PC-9 (cell line): Measurements from ENCODE around the gene CHM. TPM values are rescaled to one million over a fixed set of nuclear protein-coding genes. Genes with fewer than 3 reads are reported as not detected.

ENCODE experiments used
- BruUV-seq: library from RNA; stranded (reverse); fragments of 400-500 nt; replicated peaks from 2 replicates; lab custom pipeline; 2021; lab: Mats Ljungman, UMichigan
- CTCF ChIA-PET: fragments of 300-600 bp; sonication (Branson Sonifier 250); formaldehyde crosslinking; loops from one replicate; lab custom pipeline; 2022; ENCODE audit warnings: antibody characterized with exemption; lab: Charles Lee
- POLR2A ChIA-PET: fragments of 300-600 bp; sonication (Branson Sonifier 250); formaldehyde crosslinking; loops from one replicate; lab custom pipeline; 2022; ENCODE audit warnings: antibody characterized with exemption; ENCODE audit not compliant: unreplicated experiment; lab: Charles Lee
- DNase-seq, 2 experiments: peaks; one replicate each; pipeline versions ENCODE4 v3.0.0 to v3.0.0-alpha.2; 2015 to 2022; ENCODE audit warnings: mixed read lengths in 1 of 2
- H2AFZ ChIP-seq: fragments of 200-600 bp; sonication (generic); 2 replicates; pipeline ENCODE4 v1.8.1; 2017; ENCODE audit warnings: antibody characterized with exemption
- H3F3A ChIP-seq: fragments of 200-600 bp; sonication (generic); 2 replicates; pipeline ENCODE4 v1.8.1; 2017; ENCODE audit warnings: antibody characterized with exemption, mild to moderate bottlenecking, low read depth; ENCODE audit not compliant: insufficient read depth
- H3K27ac ChIP-seq: fragments of 200-600 bp; sonication (generic); 2 replicates; pipeline ENCODE4 v1.6.1; 2016; ENCODE audit warnings: mixed run types
- H3K27me3 ChIP-seq: fragments of 200-600 bp; sonication (generic); 2 replicates; pipeline ENCODE4 v1.6.1; 2016; ENCODE audit warnings: low read depth, mixed run types; ENCODE audit not compliant: insufficient read depth
- H3K36me3 ChIP-seq: fragments of 200-600 bp; sonication (generic); 2 replicates; pipeline ENCODE4 v1.6.1; 2016; ENCODE audit warnings: low read depth, mixed run types
- H3K4me1 ChIP-seq: fragments of 200-600 bp; sonication (generic); replicated peaks from 2 replicates; pipeline ENCODE4 v1.6.1; 2016; ENCODE audit warnings: mixed run types; ENCODE audit not compliant: insufficient read depth
- H3K4me2 ChIP-seq: fragments of 200-600 bp; sonication (generic); 2 replicates; pipeline ENCODE4 v1.6.1; 2017; ENCODE audit warnings: mixed run types
- H3K4me3 ChIP-seq: fragments of 200-600 bp; sonication (generic); 2 replicates; pipeline ENCODE4 v1.6.1; 2016; ENCODE audit warnings: mixed run types
- H3K79me2 ChIP-seq: fragments of 200-600 bp; sonication (generic); 2 replicates; pipeline ENCODE4 v1.6.1; 2017; ENCODE audit warnings: low read depth, mixed run types
- H3K9me2 ChIP-seq: fragments of 200-600 bp; sonication (generic); 2 replicates; pipeline ENCODE4 v1.8.1; 2017; ENCODE audit warnings: mild to moderate bottlenecking; ENCODE audit not compliant: insufficient read depth
- H3K9me3 ChIP-seq: fragments of 200-600 bp; sonication (generic); 2 replicates; pipeline ENCODE4 v1.8.1; 2016; ENCODE audit warnings: low read depth; ENCODE audit not compliant: insufficient read depth
- H4K20me1 ChIP-seq: fragments of 200-600 bp; sonication (generic); 2 replicates; pipeline ENCODE4 v1.8.1; 2017; ENCODE audit not compliant: insufficient read depth
- CTCF ChIP-seq: fragments of 200-600 bp; sonication (generic); conservative IDR thresholded peaks from 2 replicates; pipeline ENCODE4 v1.6.1; 2017; ENCODE audit warnings: mixed run types, antibody characterized with exemption, mild to moderate bottlenecking, moderate library complexity
- EZH2 ChIP-seq: fragments of 200-600 bp; sonication (generic); IDR thresholded peaks from 2 replicates; pipeline ENCODE4 v1.8.0; 2017; ENCODE audit warnings: antibody characterized with exemption, low read depth
- intact Hi-C: fragments of 100-400 bp; cut with micrococcal nuclease; formaldehyde crosslinking; loops from one replicate; pipeline ENCODE4 v1.10.0; 2022; ENCODE audit not compliant: unreplicated experiment
- total RNA-seq: library from RNA; stranded (reverse); gene quantifications from 2 replicates; pipeline ENCODE4 v1.2.3, GENCODE V29; 2021

Gene CHM
- total RNA-seq, 1 experiment from 2014 or later = 15.8 TPM

DNA sequence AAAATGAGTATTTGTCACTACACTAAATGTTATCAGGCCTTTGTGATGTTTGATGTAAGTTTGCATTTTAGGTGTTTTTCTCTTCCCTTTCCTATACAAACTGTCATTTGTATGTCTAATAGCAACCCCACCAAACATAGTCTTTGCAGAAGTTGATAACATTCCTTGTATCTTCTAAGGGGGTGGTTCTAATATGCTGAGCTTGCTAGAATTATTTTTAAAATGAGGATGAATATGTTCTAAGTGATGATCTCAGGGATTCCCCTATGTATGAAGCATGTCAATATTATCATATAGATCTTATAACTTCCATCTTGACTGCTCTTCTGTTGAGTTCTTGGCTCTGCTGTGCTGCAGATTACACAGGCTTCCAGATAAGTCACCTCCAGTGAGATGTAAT lies 3.1 kb downstream of the CHM start:
- intact Hi-C loops = no loop called here
- Histone ChIP-seq H3K4me1 (peaks cover 8% of the 10 kb centered on the region), H2AFZ (no peak overlapping the region), H3F3A (no peaks in the 10 kb centered on the region), H3K27ac (no peak overlapping the region), H3K27me3 (no peaks in the 10 kb centered on the region), H3K4me2 (no peak overlapping the region), H3K9me2 (no peaks in the 10 kb centered on the region), H4K20me1 (no peaks in the 10 kb centered on the region; the same call in 1 of the 2 replicates), H3K79me2 (peaks cover 26% of the 10 kb centered on the region), H3K9me3 (no peaks in the 10 kb centered on the region), H3K36me3 (no peaks in the 10 kb centered on the region), H3K4me3 (no peak overlapping the region)
- CTCF ChIA-PET = no interaction called here
- DNase-seq = no peak
- BruUV-seq = no TSS peak
- TF ChIP-seq CTCF = no peak
- POLR2A ChIA-PET = no interaction called here

- no peak overlapping the region for H3K27ac ChIP-seq
- no peak overlapping the region for H3K4me2 ChIP-seq
- H3K36me3 ChIP-seq = no peaks in the 10 kb centered on the region
- ChIA-PET POLR2A (no interaction called here), CTCF (no interaction called here)
- no peaks in the 10 kb centered on the region for H3K27me3 ChIP-seq
- no TSS peak for BruUV-seq
- TF ChIP-seq CTCF (no peak), EZH2 (no peak)
- no peak overlapping the region for H2AFZ ChIP-seq
- DNase-seq = no peak
- no peak overlapping the region for H3K4me3 ChIP-seq
- H3K79me2 ChIP-seq = peaks cover 6% of the 10 kb centered on the region
- intact Hi-C loops = no loop called here
- no peaks in the 10 kb centered on the region; the same call in 1 of the 2 replicates for H4K20me1 ChIP-seq
- no peaks in the 10 kb centered on the region for H3F3A ChIP-seq
- H3K4me1 ChIP-seq = no peaks in the 10 kb centered on the region
- no peaks in the 10 kb centered on the region for H3K9me2 ChIP-seq
- H3K9me3 ChIP-seq = no peaks in the 10 kb centered on the region
These were observed 7.5 kb downstream of the CHM start for GRCh38 chrX:86039625-86040568.

GRCh38 chrX:86033385-86033784 lies 14.0 kb downstream of the CHM start:
- ChIA-PET POLR2A (no interaction called here), CTCF (no interaction called here)
- Histone ChIP-seq H3K27me3 (no peaks in the 10 kb centered on the region), H3K4me3 (no peak overlapping the region), H3K4me2 (no peak overlapping the region), H3K27ac (no peak overlapping the region), H2AFZ (no peak overlapping the region), H3K79me2 (no peaks in the 10 kb centered on the region), H3K9me3 (no peaks in the 10 kb centered on the region), H3K9me2 (no peaks in the 10 kb centered on the region), H3K4me1 (no peaks in the 10 kb centered on the region), H4K20me1 (no peaks in the 10 kb centered on the region), H3K36me3 (no peaks in the 10 kb centered on the region), H3F3A (no peaks in the 10 kb centered on the region)
- intact Hi-C loops = no loop called here
- DNase-seq = no peak
- BruUV-seq = no TSS peak
- TF ChIP-seq CTCF = no peak
- TF ChIP-seq EZH2 = no peak
